HG03354 (cell line): Measurements from ENCODE around the gene RELT.

ENCODE experiments used
- ATAC-seq: cut with Tn5 transposase; IDR thresholded peaks from one replicate; pipeline ENCODE4 v1.9.1; 2021; ENCODE audit warnings: mild to moderate bottlenecking; ENCODE audit not compliant: unreplicated experiment, poor library complexity, severe bottlenecking

The RELT gene

DNA sequence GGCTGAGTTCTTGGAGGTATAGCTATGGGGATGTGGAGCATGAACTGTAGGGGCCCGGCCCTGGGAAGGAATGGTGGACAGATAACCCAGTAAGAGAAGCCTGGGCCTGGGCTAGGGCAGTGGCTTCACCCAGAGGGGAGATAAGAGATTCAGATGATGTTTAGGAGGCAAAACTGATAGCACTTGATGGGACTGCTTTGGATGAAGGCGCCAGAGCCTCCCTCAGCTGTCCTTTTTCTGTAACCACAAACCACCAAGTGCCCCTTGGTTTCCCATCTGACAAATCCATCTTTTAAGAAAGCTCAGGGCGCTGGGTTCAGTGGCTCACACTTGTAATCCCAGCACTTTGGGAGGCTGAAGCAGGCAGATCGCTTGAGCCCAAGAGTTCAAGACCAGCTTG is 23.4 kb downstream of the RELT start:
- no peak for ATAC-seq

- no peak for ATAC-seq
Observed at GRCh38 chr11:73400293-73400692, 24.1 kb downstream of the RELT start.

- no peak for ATAC-seq
Observed at GRCh38 chr11:73401217-73401923, 25.2 kb downstream of the RELT start.

- no peak for ATAC-seq
Observed at GRCh38 chr11:73401924-73402833, 26.0 kb downstream of the RELT start.

DNA sequence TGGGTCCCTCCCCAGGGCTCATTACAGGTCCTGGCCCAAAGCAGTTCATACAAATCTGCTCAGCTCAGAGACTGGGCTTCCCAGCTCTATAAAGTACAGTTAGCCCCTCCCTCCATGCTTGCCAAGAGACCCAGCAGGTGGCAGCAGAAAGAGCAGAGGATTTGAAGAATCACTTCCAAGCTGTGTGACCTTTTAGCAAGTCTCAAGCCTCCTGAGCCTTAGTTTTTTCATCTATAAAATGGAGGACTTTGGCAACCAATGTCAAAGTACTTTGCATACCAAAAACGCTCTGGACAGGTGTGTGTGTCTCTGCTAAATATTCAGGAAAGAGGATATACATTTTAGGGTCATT is 26.6 kb downstream of the RELT start:
- no peak for ATAC-seq

DNA sequence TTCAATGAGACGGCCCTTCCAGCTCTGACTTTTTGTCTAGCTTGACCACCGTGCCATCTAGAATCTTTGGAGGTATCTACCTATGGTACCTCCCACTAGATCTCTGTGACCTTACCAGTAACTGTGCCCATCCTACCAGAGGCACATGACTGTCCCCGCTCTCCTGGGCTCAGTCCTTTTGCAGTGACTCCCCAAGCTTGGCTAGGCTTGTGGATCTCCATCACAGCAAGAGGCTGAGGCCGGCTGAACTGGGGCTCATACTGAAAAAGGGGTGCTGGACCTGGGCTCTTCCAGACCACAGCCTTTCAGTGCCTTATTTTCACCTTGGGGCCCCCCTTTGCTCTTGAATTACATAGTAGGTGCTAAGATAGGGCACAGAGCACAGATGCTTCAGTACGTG is 27.3 kb downstream of the RELT start:
- ATAC-seq: no peak

DNA sequence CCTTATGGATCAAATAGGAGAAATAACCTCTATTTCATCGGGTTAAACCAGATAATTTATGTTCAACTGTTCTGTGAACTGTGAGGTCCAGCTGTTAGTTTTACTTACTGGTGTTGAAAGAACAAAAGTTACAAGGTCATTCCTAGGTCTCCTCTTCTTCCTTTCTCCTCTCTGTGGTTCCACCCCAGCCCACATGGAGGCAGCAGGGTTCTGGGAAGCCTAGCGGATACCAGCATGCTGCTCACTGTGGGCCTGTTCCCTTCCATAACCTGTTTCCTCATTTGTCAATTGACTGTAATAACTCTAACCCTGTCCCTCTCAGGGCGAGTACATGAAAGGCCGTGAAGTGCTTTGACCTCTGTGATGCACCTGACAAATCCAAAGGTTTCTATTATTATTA is 27.8 kb downstream of the RELT start:
- no peak for ATAC-seq

- ATAC-seq: no peak
Observed at GRCh38 chr11:73404506-73405145, 28.4 kb downstream of the RELT start.

DNA sequence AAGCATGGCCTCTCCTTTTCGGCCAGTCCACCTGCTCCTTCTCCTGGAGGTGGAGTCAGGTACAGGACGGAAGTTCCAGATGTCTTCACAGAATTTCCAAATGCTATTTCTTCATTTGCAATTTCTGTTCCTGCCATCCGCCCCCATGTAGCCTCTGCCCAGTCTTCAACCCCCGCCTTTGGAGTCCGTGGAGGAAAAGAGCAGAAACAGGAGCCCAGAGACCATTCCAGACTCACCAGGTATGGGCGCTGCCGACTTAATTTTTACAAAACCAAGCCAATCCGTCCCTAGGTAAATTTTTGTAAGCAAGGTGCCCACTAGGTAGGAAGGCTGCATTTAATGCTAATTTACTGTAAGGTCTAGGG is 28.9 kb downstream of the RELT start:
- ATAC-seq: no peak

DNA sequence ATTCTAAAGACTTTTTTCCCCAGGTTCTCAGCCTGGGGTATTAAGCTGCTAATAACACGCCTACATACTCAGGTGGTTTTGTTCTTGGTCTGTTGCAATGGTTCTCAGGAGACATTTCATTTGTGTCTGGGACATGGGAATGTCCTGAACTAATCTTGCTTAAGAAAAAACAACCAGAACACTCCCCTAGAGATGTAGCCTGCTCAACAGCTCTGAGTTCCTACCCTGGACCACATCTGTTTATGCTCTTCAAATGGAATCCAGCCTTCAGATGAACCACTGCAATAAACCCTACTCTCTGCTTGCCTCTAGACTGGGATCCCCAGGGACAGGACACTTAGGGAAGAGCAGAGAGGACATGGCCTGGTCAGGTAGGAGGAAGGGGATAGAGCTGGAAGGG is 29.9 kb downstream of the RELT start:
- no peak for ATAC-seq

- ATAC-seq: no peak
Observed at GRCh38 chr11:73406619-73407018, 30.4 kb downstream of the RELT start.

- no peak for ATAC-seq
Observed at GRCh38 chr11:73409431-73409830, 33.2 kb downstream of the RELT start.

DNA sequence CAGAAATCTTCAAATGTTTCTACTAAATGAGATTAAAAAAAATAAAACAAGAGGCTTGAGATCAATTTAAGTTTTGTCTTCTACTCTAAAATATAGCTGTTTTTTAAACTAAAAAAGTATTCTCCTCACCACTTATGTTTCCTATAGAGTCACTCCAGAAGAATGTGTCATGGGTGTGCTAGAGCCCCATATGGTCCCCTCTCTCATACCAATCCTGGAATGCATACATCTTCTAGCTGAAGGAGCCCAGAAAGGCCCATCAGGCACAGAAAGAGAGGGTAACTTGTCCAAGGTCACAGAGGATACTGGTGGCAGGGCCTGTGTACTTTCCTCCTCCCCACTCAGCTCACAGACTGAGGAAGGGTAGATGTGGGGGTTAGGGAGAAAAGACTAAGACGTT is 34.4 kb downstream of the RELT start:
- no peak for ATAC-seq

DNA sequence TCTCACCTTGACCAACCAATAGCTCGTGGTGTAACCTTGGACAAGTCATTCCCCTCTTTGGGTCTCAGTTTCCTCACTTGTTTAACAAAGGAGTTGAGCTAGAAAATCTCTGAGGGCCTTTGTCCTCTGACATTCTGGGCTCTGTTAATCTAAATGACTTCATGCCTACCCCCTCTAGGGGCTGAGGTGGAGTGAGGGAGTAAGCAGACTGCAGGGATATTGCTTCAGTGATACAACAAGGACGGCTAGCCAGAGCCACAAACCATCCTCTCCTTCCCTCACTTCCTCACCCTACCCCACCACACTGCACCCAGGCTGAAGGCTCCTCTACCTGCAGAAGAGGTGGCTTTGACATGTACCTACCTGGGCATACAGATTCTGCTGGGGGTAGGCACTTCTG is 34.8 kb downstream of the RELT start:
- no peak for ATAC-seq

GRCh38 chr11:73412308-73412707 is 36.1 kb downstream of the RELT start:
- ATAC-seq: no peak

- ATAC-seq: no peak
Observed at GRCh38 chr11:73413256-73413655, 37.1 kb downstream of the RELT start.

DNA sequence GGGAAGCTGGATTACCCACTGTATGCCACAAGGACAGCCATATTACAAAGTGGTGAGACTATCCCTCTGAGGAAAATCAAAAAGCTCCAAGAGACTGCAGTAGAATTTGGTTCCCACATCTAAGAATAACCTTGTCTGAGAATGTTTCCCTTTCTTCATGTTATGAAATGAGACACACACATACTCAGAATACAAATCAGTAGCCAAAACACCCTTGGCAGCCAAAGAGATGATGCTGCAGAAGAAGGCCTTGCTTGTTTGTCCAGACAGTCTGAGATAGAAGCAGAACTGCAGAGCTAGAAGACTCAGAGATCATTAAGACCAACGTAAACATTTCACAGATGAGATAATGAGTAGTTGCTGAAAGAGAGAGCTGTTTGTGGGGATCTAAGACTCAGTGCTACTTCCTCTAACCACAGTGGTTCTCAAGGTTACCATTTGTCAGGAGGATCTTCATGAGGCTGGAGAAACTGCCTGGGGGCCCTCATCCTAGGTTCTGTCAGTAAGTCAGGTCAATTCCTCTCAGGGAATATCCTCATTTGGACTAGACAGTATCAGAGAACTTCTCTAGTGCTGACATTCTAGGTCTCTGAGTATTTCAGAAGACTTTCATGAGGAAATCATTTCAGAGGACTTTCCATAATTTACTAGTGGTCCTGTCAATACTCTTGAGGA is 38.9 kb downstream of the RELT start:
- no peak for ATAC-seq

- ATAC-seq: no peak
Observed at GRCh38 chr11:73415854-73416615, 39.8 kb downstream of the RELT start.

GRCh38 chr11:73416786-73417185 is 40.6 kb downstream of the RELT start:
- ATAC-seq: no peak

DNA sequence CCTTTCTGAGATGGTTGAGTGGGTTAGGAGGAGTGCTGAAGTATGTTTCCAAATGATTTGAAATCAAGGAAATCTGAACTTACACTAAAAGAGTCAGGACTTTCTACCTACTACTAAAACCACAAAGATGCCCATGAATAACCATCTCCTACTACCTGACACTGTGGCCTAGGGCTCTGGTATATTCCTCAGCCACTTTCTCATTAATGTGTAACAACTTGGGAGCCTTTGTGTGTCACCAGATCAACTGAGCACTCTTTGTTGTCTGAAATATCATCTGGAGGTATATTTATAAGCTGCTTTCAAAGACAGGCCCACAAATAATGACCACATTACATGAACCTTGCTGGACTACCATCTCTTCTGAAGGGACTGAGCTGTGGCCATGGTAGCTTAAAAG is 43.9 kb downstream of the RELT start:
- no peak for ATAC-seq
